Spleen (tissue), 11 donors: ENCODE data around the gene COL4A1. TPM values are rescaled to one million over a fixed set of nuclear protein-coding genes. Genes with fewer than 3 reads are reported as not detected.

ENCODE experiments used
- DNase-seq: peaks from one replicate; pipeline ENCODE4 v3.0.0-alpha.2; 2020
- H3K27ac ChIP-seq, 8 donors: fragments of 200-600 bp; sonication (generic) in 7 of 8; 1 replicate in 4 of 8; 2 replicates in 4 of 8; pipeline versions ENCODE4 v1.5.0 to v1.8.0; 2016 to 2021; ENCODE audit warnings: inconsistent platforms in 4 of 8, mild to moderate bottlenecking in 4 of 8, moderate library complexity in 1 of 8
- H3K27me3 ChIP-seq, 7 donors: fragments of 200-600 bp; sonication (generic) in 6 of 7; replicated peaks in 1 of 7; 1 replicate in 4 of 7; 2 replicates in 3 of 7; pipeline versions ENCODE4 v1.5.0 to v1.8.0; 2016 to 2021; ENCODE audit warnings: inconsistent platforms in 3 of 7, mild to moderate bottlenecking in 1 of 7
- H3K36me3 ChIP-seq, 6 donors: fragments of 200-600 bp; sonication (generic) in 5 of 6; 1 replicate in 4 of 6; 2 replicates in 2 of 6; pipeline versions ENCODE4 v1.5.0 to v1.8.0; 2016 to 2021; ENCODE audit warnings: inconsistent platforms in 2 of 6
- H3K4me1 ChIP-seq, 6 donors: fragments of 200-600 bp; sonication (generic) in 5 of 6; 1 replicate in 3 of 6; 2 replicates in 3 of 6; pipeline versions ENCODE4 v1.5.0 to v1.8.0; 2016 to 2021; ENCODE audit warnings: inconsistent platforms in 3 of 6
- H3K4me3 ChIP-seq, 8 donors: fragments of 200-600 bp; sonication (generic) in 7 of 8; 1 replicate in 4 of 8; 2 replicates in 4 of 8; pipeline versions ENCODE4 v1.5.0 to v1.8.0; 2016 to 2021; ENCODE audit warnings: inconsistent platforms in 4 of 8, mild to moderate bottlenecking in 4 of 8, moderate library complexity in 2 of 8
- H3K9me3 ChIP-seq, 8 donors: fragments of 200-600 bp; sonication (generic) in 7 of 8; 1 replicate in 4 of 8; 2 replicates in 4 of 8; pipeline versions ENCODE4 v1.5.0 to v1.8.0; 2016 to 2021; ENCODE audit warnings: inconsistent platforms in 4 of 8
- POLR2A ChIP-seq, 3 donors: fragments of 450-650 bp; IDR thresholded peaks; one replicate each; pipeline ENCODE4 v1.5.1; 2017; ENCODE audit warnings: antibody characterized with exemption in 3 of 3, mild to moderate bottlenecking in 1 of 3
- POLR2AphosphoS5 ChIP-seq, 3 donors: sonication (generic); formaldehyde crosslinking; IDR thresholded peaks; one replicate each; pipeline ENCODE4 v1.5.1; 2017; ENCODE audit warnings: antibody characterized with exemption in 3 of 3
- WGBS, 5 donors: extraction: QIAGEN DNeasy Blood & Tissue Kit in 3 of 5; methylation state at CpG; one replicate each; pipeline versions ENCODE4 v1.1.5 to v1.1.7; 2013 to 2018; 5-methylcytosine and 5-hydroxymethylcytosine counted together
- intact Hi-C: fragments of 100-400 bp; cut with DNase I; formaldehyde crosslinking; loops from one replicate; pipeline ENCODE4 v1.15.0; 2023; ENCODE audit warnings: low total_unique reads
- polyA plus RNA-seq, 3 donors: library from polyadenylated mRNA; stranded (reverse); fragments of 200-250 nt; gene quantifications; one replicate each; pipeline ENCODE4 v1.2.1, GENCODE V29; 2013
- total RNA-seq, 7 donors: library from RNA; depleted of rRNA in 3 of 7; stranded (reverse); fragments of >200 nt in 3 of 7; fragmentation: NEBNext Ultra II Directional in 4 of 7; extraction: Animal tissue kit (Norgen Biotek cat#: 25700) in 4 of 7; gene quantifications; one replicate each; pipeline versions ENCODE4 v1.1.0 to v1.2.1, GENCODE V29; 2016 to 2021
- TF ChIP-seq, protein P1 (sequence below), 11 experiments: fragments of 200-600 bp in 7 of 11; fragments of 450-650 bp in 4 of 11; sonication (generic) in 4 of 11; IDR thresholded peaks in 8 of 11; conservative IDR thresholded peaks in 3 of 11; 1 replicate in 7 of 11; 2 replicates in 4 of 11; pipeline versions ENCODE4 v1.4.0 to v1.8.0; 2016 to 2021; ENCODE audit warnings: antibody characterized with exemption in 11 of 11, inconsistent platforms in 4 of 11, mild to moderate bottlenecking in 1 of 11
- donor health status: healthy with polysubstance abuse.
- donor health status: DM: no; HTN: no; CAD: no; lungs with moderate emphysema.
- donor health status: DM: no; HTN: no; CAD: no.
- donor health status: Bipolar disorder and iron deficiency.
- donor health status: healthy.
- donor health status: DM: no; HTN: no; CAD: no.
- donor health status: DM: yes; HTN: yes; CAD: no.

Gene COL4A1
- total and polyA plus RNA-seq, 10 donors = 37.9 to 959 (median 340) TPM

GRCh38 chr13:110294146-110294545, 12.8 kb downstream of the COL4A1 start:
- intact Hi-C loops = no loop called here
- Histone ChIP-seq H3K9me3 (no peaks in the 10 kb centered on the region), H3K36me3 (peaks cover 0 to 6% (median 0%) of the 10 kb centered on the region in 6 donors), H3K27me3 (peaks cover 0 to 27% (median 0%) of the 10 kb centered on the region in 7 donors), H3K4me1 (peaks cover 16 to 68% (median 43%) of the 10 kb centered on the region in 6 donors), H3K4me3 (no peak overlapping the region), H3K27ac (peak overlapping the region in 6 of 8 donors; percentile 11 to 62 (median 56))
- WGBS, 5 donors = 67 to 89% (median 76%) methylated on average over 1 to 3 of the region's 3 CpGs
- no peak for DNase-seq
- TF ChIP-seq POLR2A (IDR thresholded peaks at IDR 0.05) = no peak
- TF ChIP-seq POLR2AphosphoS5 (IDR thresholded peaks at IDR 0.05) = peak in 1 of 3 donors; percentile 4

DNA sequence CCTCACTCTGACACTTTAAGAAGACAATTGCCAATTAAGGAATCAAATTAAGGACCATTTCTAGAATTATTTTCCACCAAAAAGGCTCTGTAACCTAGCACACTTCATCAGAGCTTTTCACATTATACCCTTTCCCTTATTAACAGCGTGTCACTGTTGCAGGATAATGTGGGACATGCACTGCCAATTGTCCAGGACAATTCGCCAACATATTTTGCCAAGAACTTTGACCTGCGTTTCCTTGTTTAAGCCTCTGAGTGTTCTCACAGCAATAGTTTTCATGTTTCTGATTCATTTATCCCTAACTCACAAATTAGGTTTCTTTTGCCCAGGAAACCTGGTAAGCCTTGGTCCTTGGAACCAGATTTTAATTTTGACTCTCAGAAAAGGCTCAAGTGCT, 13.3 kb downstream of the COL4A1 start:
- Histone ChIP-seq H3K27me3 (peaks cover 0 to 22% (median 0%) of the 10 kb centered on the region in 7 donors), H3K27ac (peak overlapping the region in 6 of 8 donors; percentile 23 to 62 (median 56)), H3K36me3 (peaks cover 0 to 11% (median 0%) of the 10 kb centered on the region in 6 donors), H3K4me3 (no peak overlapping the region), H3K4me1 (peaks cover 14 to 64% (median 41%) of the 10 kb centered on the region in 6 donors), H3K9me3 (no peaks in the 10 kb centered on the region)
- DNase-seq = no peak
- intact Hi-C loops = no loop called here
- WGBS, 5 donors = 49 to 81% (median 65%) methylated on average over 3 of the region's 3 CpGs
- TF ChIP-seq, protein P1, sequence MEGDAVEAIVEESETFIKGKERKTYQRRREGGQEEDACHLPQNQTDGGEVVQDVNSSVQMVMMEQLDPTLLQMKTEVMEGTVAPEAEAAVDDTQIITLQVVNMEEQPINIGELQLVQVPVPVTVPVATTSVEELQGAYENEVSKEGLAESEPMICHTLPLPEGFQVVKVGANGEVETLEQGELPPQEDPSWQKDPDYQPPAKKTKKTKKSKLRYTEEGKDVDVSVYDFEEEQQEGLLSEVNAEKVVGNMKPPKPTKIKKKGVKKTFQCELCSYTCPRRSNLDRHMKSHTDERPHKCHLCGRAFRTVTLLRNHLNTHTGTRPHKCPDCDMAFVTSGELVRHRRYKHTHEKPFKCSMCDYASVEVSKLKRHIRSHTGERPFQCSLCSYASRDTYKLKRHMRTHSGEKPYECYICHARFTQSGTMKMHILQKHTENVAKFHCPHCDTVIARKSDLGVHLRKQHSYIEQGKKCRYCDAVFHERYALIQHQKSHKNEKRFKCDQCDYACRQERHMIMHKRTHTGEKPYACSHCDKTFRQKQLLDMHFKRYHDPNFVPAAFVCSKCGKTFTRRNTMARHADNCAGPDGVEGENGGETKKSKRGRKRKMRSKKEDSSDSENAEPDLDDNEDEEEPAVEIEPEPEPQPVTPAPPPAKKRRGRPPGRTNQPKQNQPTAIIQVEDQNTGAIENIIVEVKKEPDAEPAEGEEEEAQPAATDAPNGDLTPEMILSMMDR (IDR thresholded peaks at IDR 0.05 in 8 of 11, conservative IDR thresholded peaks at IDR 0.05 in 3 of 11) = no peak
- TF ChIP-seq POLR2AphosphoS5 (IDR thresholded peaks at IDR 0.05) = peak in 1 of 3 donors; percentile 53

GRCh38 chr13:110293037-110293436, 13.9 kb downstream of the COL4A1 start:
- intact Hi-C loops = no loop called here
- Histone ChIP-seq H3K36me3 (peaks cover 0 to 12% (median 0%) of the 10 kb centered on the region in 6 donors), H3K27ac (peak overlapping the region in 4 of 8 donors; percentile 54 to 62 (median 59)), H3K27me3 (peaks cover 0 to 16% (median 0%) of the 10 kb centered on the region in 7 donors), H3K4me1 (peaks cover 12 to 62% (median 37%) of the 10 kb centered on the region in 6 donors), H3K4me3 (no peak overlapping the region), H3K9me3 (no peaks in the 10 kb centered on the region)
- DNase-seq = no peak
- WGBS, 5 donors = 69 to 88% (median 80%) methylated on average over 7 of the region's 7 CpGs
- TF ChIP-seq POLR2AphosphoS5 (IDR thresholded peaks at IDR 0.05) = no peak
- TF ChIP-seq POLR2A (IDR thresholded peaks at IDR 0.05) = no peak
- TF ChIP-seq, protein P1 (IDR thresholded peaks at IDR 0.05 in 8 of 11, conservative IDR thresholded peaks at IDR 0.05 in 3 of 11) = no peak

DNA sequence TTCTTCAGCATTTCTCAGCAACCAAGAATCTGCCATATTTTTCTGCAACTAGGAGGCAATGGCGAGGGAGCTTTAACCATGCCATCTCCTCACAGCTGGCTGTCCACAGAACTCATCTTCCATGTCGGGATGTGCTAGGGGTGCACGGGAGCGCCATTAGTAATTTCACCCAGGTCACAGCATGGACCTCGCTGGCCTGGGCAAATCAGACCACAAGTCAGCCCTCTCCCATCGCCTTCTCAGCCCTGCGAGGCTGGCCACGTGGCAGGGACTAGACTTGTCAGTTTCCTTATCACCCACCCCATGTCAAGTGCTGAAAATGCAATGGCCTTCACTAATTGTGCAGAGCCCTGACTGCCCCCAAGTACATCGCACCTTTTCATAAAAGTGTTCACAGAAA, 15.7 kb downstream of the COL4A1 start:
- H3K27ac ChIP-seq = peak overlapping the region in 3 of 8 donors; percentile 0 to 26 (median 18)
- intact Hi-C loops = no loop called here
- H3K4me1 ChIP-seq = peaks cover 18 to 69% (median 41%) of the 10 kb centered on the region in 6 donors
- H3K9me3 ChIP-seq = no peaks in the 10 kb centered on the region
- peaks cover 0 to 12% (median 0%) of the 10 kb centered on the region in 6 donors for H3K36me3 ChIP-seq
- no peaks in the 10 kb centered on the region for H3K27me3 ChIP-seq
- no peak overlapping the region for H3K4me3 ChIP-seq
- no peak for DNase-seq
- WGBS, 5 donors = 86 to 95% (median 87%) methylated on average over 9 of the region's 9 CpGs
- TF ChIP-seq, protein P1 (IDR thresholded peaks at IDR 0.05 in 8 of 11, conservative IDR thresholded peaks at IDR 0.05 in 3 of 11) = no peak
- no peak for TF ChIP-seq POLR2A (IDR thresholded peaks at IDR 0.05)
